Measurements from ENCODE around the gene GOT2. TPM values are rescaled to one million over a fixed set of nuclear protein-coding genes. Genes with fewer than 3 reads are reported as not detected.

Gene GOT2
- polyA plus RNA-seq, 1 donor from 2014 or later, result 55.6 TPM

DNA sequence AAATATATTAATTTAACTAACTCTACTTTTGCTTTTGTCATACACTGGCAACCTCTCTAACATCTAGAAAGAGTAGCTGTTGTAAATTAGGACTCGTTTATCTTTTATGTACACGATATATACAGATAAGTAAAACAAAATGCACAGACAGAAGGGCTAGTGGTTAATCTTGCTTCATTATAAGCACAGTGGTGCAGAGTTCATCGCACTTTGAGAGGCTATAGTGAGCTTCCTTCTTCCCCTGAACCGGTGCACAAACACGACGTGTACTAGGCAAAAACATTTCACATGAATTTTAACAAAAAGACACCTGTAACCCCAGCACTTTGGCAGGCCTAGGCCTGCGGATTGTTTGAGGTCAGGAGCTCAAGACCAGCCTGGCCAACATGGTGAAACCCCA, 10.4 kb upstream of the GOT2 start:
- no peaks in the 10 kb centered on the region for H4K20me1 ChIP-seq (ENCODE audit: insufficient read depth)
- H3K9me3 ChIP-seq (ENCODE audit: low read length), result no peaks in the 10 kb centered on the region
- H3K36me3 ChIP-seq (ENCODE audit: insufficient read depth, low read length), result no peaks in the 10 kb centered on the region
- H3K4me3 ChIP-seq (ENCODE audit: low read length), result no peak overlapping the region
- no peaks in the 10 kb centered on the region for H3F3A ChIP-seq (ENCODE audit: insufficient read depth, low read length, poor library complexity, severe bottlenecking)
- H3K27ac ChIP-seq (ENCODE audit: low read length), result no peak overlapping the region
- no peaks in the 10 kb centered on the region for H3K9me2 ChIP-seq (ENCODE audit: insufficient read depth, low read length)
- no peak overlapping the region for H3K9ac ChIP-seq (ENCODE audit: low read length)
- H3K79me2 ChIP-seq (replicated peaks; ENCODE audit: insufficient read depth, low read length), result no peaks in the 10 kb centered on the region
- TF ChIP-seq, protein P1, sequence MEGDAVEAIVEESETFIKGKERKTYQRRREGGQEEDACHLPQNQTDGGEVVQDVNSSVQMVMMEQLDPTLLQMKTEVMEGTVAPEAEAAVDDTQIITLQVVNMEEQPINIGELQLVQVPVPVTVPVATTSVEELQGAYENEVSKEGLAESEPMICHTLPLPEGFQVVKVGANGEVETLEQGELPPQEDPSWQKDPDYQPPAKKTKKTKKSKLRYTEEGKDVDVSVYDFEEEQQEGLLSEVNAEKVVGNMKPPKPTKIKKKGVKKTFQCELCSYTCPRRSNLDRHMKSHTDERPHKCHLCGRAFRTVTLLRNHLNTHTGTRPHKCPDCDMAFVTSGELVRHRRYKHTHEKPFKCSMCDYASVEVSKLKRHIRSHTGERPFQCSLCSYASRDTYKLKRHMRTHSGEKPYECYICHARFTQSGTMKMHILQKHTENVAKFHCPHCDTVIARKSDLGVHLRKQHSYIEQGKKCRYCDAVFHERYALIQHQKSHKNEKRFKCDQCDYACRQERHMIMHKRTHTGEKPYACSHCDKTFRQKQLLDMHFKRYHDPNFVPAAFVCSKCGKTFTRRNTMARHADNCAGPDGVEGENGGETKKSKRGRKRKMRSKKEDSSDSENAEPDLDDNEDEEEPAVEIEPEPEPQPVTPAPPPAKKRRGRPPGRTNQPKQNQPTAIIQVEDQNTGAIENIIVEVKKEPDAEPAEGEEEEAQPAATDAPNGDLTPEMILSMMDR (IDR thresholded peaks at IDR 0.05; ENCODE audit: poor library complexity, severe bottlenecking), result no peak
- no peak for TF ChIP-seq RAD21 (conservative IDR thresholded peaks at IDR 0.05)
- no peaks in the 10 kb centered on the region for H3K27me3 ChIP-seq (ENCODE audit: insufficient read depth, low read depth, low read length)
- no peak overlapping the region for H3K4me2 ChIP-seq (ENCODE audit: low read length)
- H2AFZ ChIP-seq (ENCODE audit: low read depth, low read length), result no peak overlapping the region

- Histone ChIP-seq H3K9me3 (ENCODE audit: low read length) (no peaks in the 10 kb centered on the region), H3K79me2 (replicated peaks; ENCODE audit: insufficient read depth, low read length) (no peaks in the 10 kb centered on the region), H3K4me3 (ENCODE audit: low read length) (no peak overlapping the region), H3K27me3 (ENCODE audit: insufficient read depth, low read depth, low read length) (no peaks in the 10 kb centered on the region), H3F3A (ENCODE audit: insufficient read depth, low read length, poor library complexity, severe bottlenecking) (no peaks in the 10 kb centered on the region), H2AFZ (ENCODE audit: low read depth, low read length) (no peak overlapping the region), H3K27ac (ENCODE audit: low read length) (no peak overlapping the region), H3K36me3 (ENCODE audit: insufficient read depth, low read length) (no peaks in the 10 kb centered on the region), H3K4me2 (ENCODE audit: low read length) (no peak overlapping the region), H3K9me2 (ENCODE audit: insufficient read depth, low read length) (no peaks in the 10 kb centered on the region), H4K20me1 (ENCODE audit: insufficient read depth) (no peaks in the 10 kb centered on the region), H3K9ac (ENCODE audit: low read length) (no peak overlapping the region)
- TF ChIP-seq, protein P1 (IDR thresholded peaks at IDR 0.05; ENCODE audit: poor library complexity, severe bottlenecking), result no peak
- TF ChIP-seq TAF1 (IDR thresholded peaks at IDR 0.05; ENCODE audit: low read depth) (no peak), REST (IDR thresholded peaks at IDR 0.05; ENCODE audit: borderline replicate concordance) (no peak), EZH2 (IDR thresholded peaks at IDR 0.05; ENCODE audit: borderline replicate concordance, insufficient read depth, low read length, poor library complexity, severe bottlenecking) (no peak), EP300 (conservative IDR thresholded peaks at IDR 0.05; ENCODE audit: poor library complexity, severe bottlenecking) (no peak), RAD21 (conservative IDR thresholded peaks at IDR 0.05) (no peak), POLR2AphosphoS5 (IDR thresholded peaks at IDR 0.05) (no peak), MXI1 (conservative IDR thresholded peaks at IDR 0.05; ENCODE audit: poor library complexity, severe bottlenecking) (no peak), SMC3 (conservative IDR thresholded peaks at IDR 0.05; ENCODE audit: poor library complexity) (no peak)
Measured at GRCh38 chr16:58741976-58742375, 7.9 kb upstream of the GOT2 start.
